ENCODE measurements around the gene TUG1. TPM values are rescaled to one million over a fixed set of nuclear protein-coding genes. Genes with fewer than 3 reads are reported as not detected.

The TUG1 gene
- total and polyA plus RNA-seq, 11 donors: 19.5 to 48.9 (median 35.8) TPM

GRCh38 chr22:30984317-30984716, 15.3 kb downstream of the TUG1 start:
- Histone ChIP-seq H3K27me3 (no peaks in the 10 kb centered on the region), H3K36me3 (no peaks in the 10 kb centered on the region), H3K4me3 (no peak overlapping the region), H3K4me1 (no peaks in the 10 kb centered on the region), H3K9me3 (peaks cover 0 to 57% (median 6%) of the 10 kb centered on the region in 12 donors), H3K27ac (no peak overlapping the region)
- DNase-seq: no peak
- WGBS, 4 donors: 78 to 92% (median 81%) methylated on average over 2 of the region's 2 CpGs
- intact Hi-C loops (cut with DNase I): loop anchor here in 1 of 10 donors (10.0 kb wide), 1 partner anchor 50 kb away; no protein-coding TSS in a partner anchor
- ATAC-seq: no peak
- no peak for TF ChIP-seq POLR2A (IDR thresholded peaks at IDR 0.05)
- TF ChIP-seq CTCF (IDR thresholded peaks at IDR 0.05): no peak

- ATAC-seq (no peak), DNase-seq (no peak)
- no peak for TF ChIP-seq POLR2A (IDR thresholded peaks at IDR 0.05)
- no peak for TF ChIP-seq CTCF (IDR thresholded peaks at IDR 0.05)
- H3K9me3 ChIP-seq: peaks cover 0 to 43% (median 0%) of the 10 kb centered on the region in 12 donors
- no peaks in the 10 kb centered on the region for H3K27me3 ChIP-seq
- H3K4me3 ChIP-seq: no peak overlapping the region
- H3K36me3 ChIP-seq: no peaks in the 10 kb centered on the region
- H3K27ac ChIP-seq: no peak overlapping the region
- no peaks in the 10 kb centered on the region for H3K4me1 ChIP-seq
- intact Hi-C loops (cut with DNase I): loop anchor here in 1 of 10 donors (10.0 kb wide), 1 partner anchor 49 kb away; no protein-coding TSS in a partner anchor
- 67 to 86% (median 79%) methylated on average over 4 of the region's 4 CpGs for WGBS, 4 donors
Measured at GRCh38 chr22:30985561-30986208, 16.6 kb downstream of the TUG1 start.

- Histone ChIP-seq H3K27ac (no peak overlapping the region), H3K4me1 (peaks cover 0 to 3% (median 0%) of the 10 kb centered on the region in 12 donors), H3K36me3 (no peaks in the 10 kb centered on the region), H3K4me3 (no peak overlapping the region), H3K27me3 (no peaks in the 10 kb centered on the region), H3K9me3 (peaks cover 0 to 21% (median 0%) of the 10 kb centered on the region in 12 donors)
- ATAC-seq (no peak), DNase-seq (no peak)
- TF ChIP-seq CTCF (IDR thresholded peaks at IDR 0.05) (no peak), POLR2A (IDR thresholded peaks at IDR 0.05) (no peak)
- intact Hi-C loops (cut with DNase I): loop anchor here in 1 of 10 donors (10.0 kb wide), 1 partner anchor 45 kb away; no protein-coding TSS in a partner anchor
Measured at GRCh38 chr22:30989474-30989873, 20.4 kb downstream of the TUG1 start.

GRCh38 chr22:30990690-30991089, 21.6 kb downstream of the TUG1 start:
- 76 to 100% (median 83%) methylated on average over 1 of the region's 1 CpG for WGBS, 4 donors
- no peak overlapping the region for H3K4me3 ChIP-seq
- DNase-seq: no peak
- intact Hi-C loops (cut with DNase I): no loop called here
- no peak for ATAC-seq
- H3K36me3 ChIP-seq: no peaks in the 10 kb centered on the region
- H3K27ac ChIP-seq: no peak overlapping the region
- TF ChIP-seq POLR2A (IDR thresholded peaks at IDR 0.05) (no peak), CTCF (IDR thresholded peaks at IDR 0.05) (no peak)
- H3K4me1 ChIP-seq: peaks cover 0 to 3% (median 0%) of the 10 kb centered on the region in 12 donors
- peaks cover 0 to 16% (median 0%) of the 10 kb centered on the region in 12 donors for H3K9me3 ChIP-seq
- H3K27me3 ChIP-seq: no peaks in the 10 kb centered on the region

Measured in heart left ventricle (tissue), 16 donors.